HepG2 (cell line): ENCODE measurements around the gene TGFA. TPM values are rescaled to one million over a fixed set of nuclear protein-coding genes. Genes with fewer than 3 reads are reported as not detected.

Experiments
- ASH2L ChIP-seq: fragments of 300-600, 200-600 bp; sonication (generic); IDR thresholded peaks from 2 replicates; pipeline ENCODE4 v1.7.0; 2017; ENCODE audit warnings: low read depth, mild to moderate bottlenecking, moderate library complexity, mixed read lengths, low read length; ENCODE audit not compliant: insufficient read length
- ATF1 ChIP-seq: IDR thresholded peaks from 2 replicates; pipeline ENCODE4 v1.6.1; 2016; ENCODE audit warnings: mild to moderate bottlenecking, control low read depth
- BRF2 ChIP-seq: sonication (generic); formaldehyde crosslinking; IDR thresholded peaks from 2 replicates; pipeline ENCODE4 v1.8.1; 2022; ENCODE audit warnings: mild to moderate bottlenecking, missing genetic modification reagents
- CREM ChIP-seq, 2 experiments: sonication (generic) in 1 of 2; formaldehyde crosslinking in 1 of 2; IDR thresholded peaks; 2 replicates each; pipeline versions ENCODE4 v1.4.0 to v1.6.1; 2016 to 2020; ENCODE audit warnings: antibody characterized with exemption in 1 of 2, mild to moderate bottlenecking in 1 of 2, missing genetic modification reagents in 1 of 2
- ETV5 ChIP-seq: IDR thresholded peaks from 2 replicates; pipeline ENCODE4 v1.6.1; 2018; ENCODE audit warnings: missing biosample characterization, missing genetic modification reagents, inconsistent platforms, borderline replicate concordance
- FOSL2 ChIP-seq: sonication (generic); formaldehyde crosslinking; IDR thresholded peaks from 2 replicates; pipeline ENCODE4 v1.4.0; 2020; ENCODE audit warnings: missing genetic modification reagents
- FOXK2 ChIP-seq: fragments of 450-650 bp; IDR thresholded peaks from 2 replicates; pipeline ENCODE4 v1.6.1; 2016
- JARID2 ChIP-seq: sonication (generic); formaldehyde crosslinking; IDR thresholded peaks from 2 replicates; pipeline ENCODE4 v1.8.1; 2023; ENCODE audit warnings: missing genetic modification reagents, inconsistent platforms; ENCODE audit not compliant: insufficient replicate concordance
- MAX ChIP-seq: IDR thresholded peaks from 2 replicates; pipeline ENCODE4 v1.6.1; 2012; ENCODE audit warnings: inconsistent platforms
- PRDM15 ChIP-seq: sonication (generic); formaldehyde crosslinking; IDR thresholded peaks from 2 replicates; pipeline ENCODE4 v1.4.0; 2020; ENCODE audit warnings: missing genetic modification reagents
- RFX1 ChIP-seq: fragments of 450-650 bp; IDR thresholded peaks from 2 replicates; pipeline ENCODE4 v1.6.1; 2017
- SIN3B ChIP-seq: fragments of 150-350 bp; IDR thresholded peaks from 2 replicates; pipeline ENCODE4 v1.6.1; 2014; ENCODE audit warnings: low read length
- SMAD1 ChIP-seq: sonication (generic); formaldehyde crosslinking; IDR thresholded peaks from 2 replicates; pipeline ENCODE4 v1.4.0; 2020; ENCODE audit warnings: missing genetic modification reagents, low read depth, mild to moderate bottlenecking, borderline replicate concordance
- TBX2 ChIP-seq: sonication (generic); formaldehyde crosslinking; IDR thresholded peaks from 2 replicates; pipeline ENCODE4 v1.5.0; 2020; ENCODE audit warnings: missing genetic modification reagents, mild to moderate bottlenecking, borderline replicate concordance
- TFDP2 ChIP-seq: sonication (generic); formaldehyde crosslinking; IDR thresholded peaks from 2 replicates; pipeline ENCODE4 v1.4.0; 2020; ENCODE audit warnings: missing genetic modification reagents
- THAP9 ChIP-seq: sonication (generic); formaldehyde crosslinking; IDR thresholded peaks from 2 replicates; pipeline ENCODE4; 2020; ENCODE audit warnings: missing genetic modification reagents, mild to moderate bottlenecking, borderline replicate concordance
- YEATS4 ChIP-seq: sonication (generic); formaldehyde crosslinking; IDR thresholded peaks from 2 replicates; pipeline ENCODE4 v1.4.0; 2020; ENCODE audit warnings: missing genetic modification reagents, borderline replicate concordance
- ZC3H4 ChIP-seq: sonication (generic); formaldehyde crosslinking; IDR thresholded peaks from 2 replicates; pipeline ENCODE4 v1.4.0; 2020; ENCODE audit warnings: missing genetic modification reagents, borderline replicate concordance
- ZEB1 ChIP-seq: IDR thresholded peaks from 2 replicates; pipeline ENCODE4 v1.6.1; 2012; ENCODE audit warnings: mild to moderate bottlenecking, low read depth, inconsistent platforms; ENCODE audit not compliant: insufficient replicate concordance
- ZNF235 ChIP-seq: sonication (generic); formaldehyde crosslinking; IDR thresholded peaks from 2 replicates; pipeline ENCODE4 v1.8.1; 2023; ENCODE audit warnings: mild to moderate bottlenecking, missing genetic modification reagents, borderline replicate concordance
- ZNF510 ChIP-seq: sonication (generic); formaldehyde crosslinking; IDR thresholded peaks from 2 replicates; pipeline ENCODE4 v1.4.0; 2020; ENCODE audit warnings: low read depth, mild to moderate bottlenecking, missing genetic modification reagents
- polyA plus RNA-seq, 8 experiments: library from polyadenylated mRNA; depleted of rRNA in 3 of 8; stranded (reverse) in 7 of 8; unstranded in 1 of 8; fragments of >200 nt; fragmentation: Illumina TruSeq in 4 of 8; extraction: Trizol in 4 of 8; gene quantifications; 2 replicates each; pipeline versions ENCODE4 v1.2.1 to v1.2.3, GENCODE V29; 2011 to 2016; ENCODE audit warnings: low read depth in 4 of 8, missing spikeins in 1 of 8, mixed read lengths in 1 of 8; ENCODE audit not compliant: insufficient read depth in 1 of 8
- total RNA-seq, 5 experiments: library from RNA; depleted of rRNA; stranded (reverse); fragments of >200 nt; fragmentation: Illumina TruSeq; extraction: Trizol; gene quantifications; 2 replicates each; pipeline ENCODE4 v1.2.3, GENCODE V29; 2016; ENCODE audit warnings: low read depth in 1 of 5

The TGFA gene
- total and polyA plus RNA-seq, 2 of the 13 experiments (the other 11 are each of a cell fraction or from before 2014, with no cell fraction given): 7.8 to 15.3 TPM

- TF ChIP-seq ZC3H4 (CRISPR knock-in tag): no peak
- TF ChIP-seq FOSL2 (CRISPR knock-in tag): peak; percentile 75
- TF ChIP-seq TFDP2 (CRISPR knock-in tag): peak; percentile 32; the same call in 1 of the 2 replicates
- TF ChIP-seq ETV5 (CRISPR knock-in tag): peak; percentile 55; the same call in 1 of the 2 replicates
- TF ChIP-seq SMAD1 (CRISPR knock-in tag): no peak
- no peak for TF ChIP-seq THAP9 (CRISPR knock-in tag)
- TF ChIP-seq YEATS4: no peak
- no peak for TF ChIP-seq BRF2
- TF ChIP-seq ZNF235 (CRISPR knock-in tag): no peak
- TF ChIP-seq MAX: peak; percentile 65
- no peak for TF ChIP-seq RFX1
- no peak for TF ChIP-seq FOXK2
- TF ChIP-seq ZNF510 (CRISPR knock-in tag): no peak
- no peak for TF ChIP-seq CREM (IDR thresholded peaks at IDR 0.05)
- no peak for TF ChIP-seq CREM (CRISPR knock-in tag; IDR thresholded peaks at IDR 0.05)
- peak; percentile 53 for TF ChIP-seq ZEB1
- no peak for TF ChIP-seq SIN3B
- no peak for TF ChIP-seq ATF1 (CRISPR knock-in tag)
- no peak for TF ChIP-seq JARID2 (CRISPR knock-in tag)
- peak; percentile 45 for TF ChIP-seq ASH2L
- 0 out of 2 replicates have a peak, but pooled peaks have one; percentile 29 for TF ChIP-seq TBX2 (CRISPR knock-in tag)
- TF ChIP-seq PRDM15: no peak
These were observed 16.5 kb upstream of the TGFA start (continued) for GRCh38 chr2:70570041-70570661.
